H1 (cell line): ENCODE measurements around the gene DCLK1.

Source experiments
- ATF3 ChIP-seq: IDR thresholded peaks from 2 replicates; pipeline ENCODE4 v1.6.1; 2011; ENCODE audit warnings: low read depth, mild to moderate bottlenecking, low read length; ENCODE audit not compliant: insufficient read depth
- CBX8 ChIP-seq: fragments of 300-800, 300-1000 bp; sonication (generic); IDR thresholded peaks from 2 replicates; pipeline ENCODE4 v1.7.1; 2016; ENCODE audit warnings: low read depth, low read length, borderline replicate concordance
- CEBPB ChIP-seq: IDR thresholded peaks from 2 replicates; pipeline ENCODE4 v1.6.1; 2012; ENCODE audit warnings: low read depth, low read length
- CREB1 ChIP-seq: IDR thresholded peaks from 2 replicates; pipeline ENCODE4 v1.6.1; 2012; ENCODE audit warnings: inconsistent platforms
- CTCF ChIP-seq, 3 experiments: IDR thresholded peaks; 1 replicate in 2 of 3; 2 replicates in 1 of 3; pipeline versions ENCODE4 v1.5.1 to v1.6.1; 2011; ENCODE audit warnings: low read length in 3 of 3, mild to moderate bottlenecking in 3 of 3, inconsistent platforms in 2 of 3, low read depth in 1 of 3, moderate library complexity in 1 of 3; ENCODE audit not compliant: insufficient read depth in 1 of 3; ENCODE audit errors: control extremely low read depth in 1 of 3
- EP300 ChIP-seq, 2 experiments: IDR thresholded peaks; 1 replicate in 1 of 2; 2 replicates in 1 of 2; pipeline ENCODE4 v1.6.1; 2011 to 2012; ENCODE audit warnings: low read depth in 2 of 2, low read length in 2 of 2, mild to moderate bottlenecking in 2 of 2, borderline replicate concordance in 1 of 2, inconsistent platforms in 1 of 2, moderate library complexity in 1 of 2
- JUN ChIP-seq: IDR thresholded peaks from 2 replicates; pipeline ENCODE4 v1.6.1; 2011; ENCODE audit warnings: low read depth, mild to moderate bottlenecking, improper control_type of control experiment, low read length
- MAX ChIP-seq: IDR thresholded peaks from 2 replicates; pipeline ENCODE4 v1.6.1; 2012; ENCODE audit warnings: inconsistent platforms
- NRF1 ChIP-seq: IDR thresholded peaks from 2 replicates; pipeline ENCODE4 v1.6.1; 2011; ENCODE audit warnings: mild to moderate bottlenecking, low read depth, low read length, improper control_type of control experiment
- POLR2A ChIP-seq, 2 experiments: IDR thresholded peaks; 1 replicate in 1 of 2; 2 replicates in 1 of 2; pipeline ENCODE4 v1.6.1; 2011; ENCODE audit warnings: low read depth in 2 of 2, low read length in 2 of 2, mild to moderate bottlenecking in 2 of 2; ENCODE audit errors: control extremely low read depth in 1 of 2
- RXRA ChIP-seq: IDR thresholded peaks from 2 replicates; pipeline ENCODE4 v1.6.1; 2011; ENCODE audit warnings: low read depth, mild to moderate bottlenecking, low read length, moderate library complexity; ENCODE audit not compliant: insufficient read depth
- SIN3A ChIP-seq, 2 experiments: IDR thresholded peaks in 1 of 2; conservative IDR thresholded peaks in 1 of 2; 2 replicates each; pipeline ENCODE4 v1.6.1; 2011 to 2012; ENCODE audit warnings: low read length in 2 of 2, improper control_type of control experiment in 1 of 2, low read depth in 1 of 2, mild to moderate bottlenecking in 1 of 2
- TF ChIP-seq, protein P1 (sequence below): IDR thresholded peaks from 2 replicates; pipeline ENCODE4 v1.6.1; 2011; ENCODE audit warnings: low read length, improper control_type of control experiment
- TF ChIP-seq, protein P2 (sequence below): IDR thresholded peaks from 2 replicates; pipeline ENCODE4 v1.6.1; 2012; ENCODE audit warnings: inconsistent platforms

GRCh38 chr13:35787937-35788336, 343.2 kb downstream of the DCLK1 start:
- no peak for TF ChIP-seq CREB1
- no peak for TF ChIP-seq CTCF (IDR thresholded peaks at IDR 0.05; ENCODE audit: control extremely low read depth in 1 of 3, insufficient read depth in 1 of 3, low read depth in 1 of 3, low read length in 3 of 3)
- TF ChIP-seq CEBPB = no peak
- TF ChIP-seq POLR2A (IDR thresholded peaks at IDR 0.05; ENCODE audit: control extremely low read depth in 1 of 2, low read depth in 2 of 2, low read length in 2 of 2) = no peak
- TF ChIP-seq, protein P1, sequence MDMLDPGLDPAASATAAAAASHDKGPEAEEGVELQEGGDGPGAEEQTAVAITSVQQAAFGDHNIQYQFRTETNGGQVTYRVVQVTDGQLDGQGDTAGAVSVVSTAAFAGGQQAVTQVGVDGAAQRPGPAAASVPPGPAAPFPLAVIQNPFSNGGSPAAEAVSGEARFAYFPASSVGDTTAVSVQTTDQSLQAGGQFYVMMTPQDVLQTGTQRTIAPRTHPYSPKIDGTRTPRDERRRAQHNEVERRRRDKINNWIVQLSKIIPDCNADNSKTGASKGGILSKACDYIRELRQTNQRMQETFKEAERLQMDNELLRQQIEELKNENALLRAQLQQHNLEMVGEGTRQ = no peak
- no peak for TF ChIP-seq NRF1
- TF ChIP-seq EP300 (IDR thresholded peaks at IDR 0.05; ENCODE audit: borderline replicate concordance in 1 of 2, low read depth in 2 of 2, low read length in 2 of 2) = no peak
- no peak for TF ChIP-seq MAX
- no peak for TF ChIP-seq CBX8
- TF ChIP-seq SIN3A (conservative IDR thresholded peaks at IDR 0.05 in 1 of 2, IDR thresholded peaks at IDR 0.05 in 1 of 2; ENCODE audit: low read depth in 1 of 2, low read length in 2 of 2) = no peak
- no peak for TF ChIP-seq RXRA
- TF ChIP-seq, protein P2, sequence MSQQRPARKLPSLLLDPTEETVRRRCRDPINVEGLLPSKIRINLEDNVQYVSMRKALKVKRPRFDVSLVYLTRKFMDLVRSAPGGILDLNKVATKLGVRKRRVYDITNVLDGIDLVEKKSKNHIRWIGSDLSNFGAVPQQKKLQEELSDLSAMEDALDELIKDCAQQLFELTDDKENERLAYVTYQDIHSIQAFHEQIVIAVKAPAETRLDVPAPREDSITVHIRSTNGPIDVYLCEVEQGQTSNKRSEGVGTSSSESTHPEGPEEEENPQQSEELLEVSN = no peak
- TF ChIP-seq ATF3 = no peak
- TF ChIP-seq JUN = no peak
